GM19455 (cell line): ENCODE measurements around the gene ELOVL5.
"Not testable (repeated sequence)": the region's sequence is repeated elsewhere in the genome, so short reads cannot be mapped to it uniquely, and the experiment has no call there.

Experiments used
- ATAC-seq: cut with Tn5 transposase; IDR thresholded peaks from one replicate; pipeline ENCODE4 v1.9.1; 2021; ENCODE audit not compliant: unreplicated experiment

Gene ELOVL5

GRCh38 chr6:53359843-53360092 is 11.0 kb upstream of the ELOVL5 start:
- ATAC-seq = peak; percentile 3

GRCh38 chr6:53359095-53359842 is 10.5 kb upstream of the ELOVL5 start:
- ATAC-seq = peak; percentile 94

GRCh38 chr6:53358440-53359094 is 9.8 kb upstream of the ELOVL5 start:
- ATAC-seq = peak; percentile 15

GRCh38 chr6:53357576-53358360 is 9.0 kb upstream of the ELOVL5 start:
- no peak for ATAC-seq

- no peak for ATAC-seq
Observed at GRCh38 chr6:53353624-53354023, 4.9 kb upstream of the ELOVL5 start.

GRCh38 chr6:53352360-53352759 is 3.6 kb upstream of the ELOVL5 start:
- ATAC-seq = no peak

- ATAC-seq = no peak
Observed at GRCh38 chr6:53349209-53349693, 501 bp upstream of the ELOVL5 start.

- peak; percentile 33 for ATAC-seq
Observed at GRCh38 chr6:53347921-53348370, 804 bp downstream of the ELOVL5 start.

- peak; percentile 11 for ATAC-seq
Observed at GRCh38 chr6:53347250-53347920, 1.4 kb downstream of the ELOVL5 start.

GRCh38 chr6:53346049-53346448 is 2.7 kb downstream of the ELOVL5 start:
- not testable (repeated sequence) for ATAC-seq

- no peak for ATAC-seq
Observed at GRCh38 chr6:53344969-53345368, 3.8 kb downstream of the ELOVL5 start.

- no peak for ATAC-seq
Observed at GRCh38 chr6:53343092-53343491, 5.7 kb downstream of the ELOVL5 start.

- ATAC-seq = no peak
Observed at GRCh38 chr6:53342217-53342616, 6.5 kb downstream of the ELOVL5 start.

- ATAC-seq = no peak
Observed at GRCh38 chr6:53340536-53340935, 8.2 kb downstream of the ELOVL5 start.

GRCh38 chr6:53339424-53339823 is 9.3 kb downstream of the ELOVL5 start:
- ATAC-seq = no peak

- ATAC-seq = no peak
Observed at GRCh38 chr6:53338304-53338703, 10.4 kb downstream of the ELOVL5 start.

GRCh38 chr6:53336070-53336469 is 12.7 kb downstream of the ELOVL5 start:
- ATAC-seq = no peak

GRCh38 chr6:53335224-53335994 is 13.3 kb downstream of the ELOVL5 start:
- peak; percentile 83 for ATAC-seq

GRCh38 chr6:53333439-53334408 is 15.0 kb downstream of the ELOVL5 start:
- ATAC-seq = no peak
